ENCODE measurements around the gene PDF.

PDF gene

DNA sequence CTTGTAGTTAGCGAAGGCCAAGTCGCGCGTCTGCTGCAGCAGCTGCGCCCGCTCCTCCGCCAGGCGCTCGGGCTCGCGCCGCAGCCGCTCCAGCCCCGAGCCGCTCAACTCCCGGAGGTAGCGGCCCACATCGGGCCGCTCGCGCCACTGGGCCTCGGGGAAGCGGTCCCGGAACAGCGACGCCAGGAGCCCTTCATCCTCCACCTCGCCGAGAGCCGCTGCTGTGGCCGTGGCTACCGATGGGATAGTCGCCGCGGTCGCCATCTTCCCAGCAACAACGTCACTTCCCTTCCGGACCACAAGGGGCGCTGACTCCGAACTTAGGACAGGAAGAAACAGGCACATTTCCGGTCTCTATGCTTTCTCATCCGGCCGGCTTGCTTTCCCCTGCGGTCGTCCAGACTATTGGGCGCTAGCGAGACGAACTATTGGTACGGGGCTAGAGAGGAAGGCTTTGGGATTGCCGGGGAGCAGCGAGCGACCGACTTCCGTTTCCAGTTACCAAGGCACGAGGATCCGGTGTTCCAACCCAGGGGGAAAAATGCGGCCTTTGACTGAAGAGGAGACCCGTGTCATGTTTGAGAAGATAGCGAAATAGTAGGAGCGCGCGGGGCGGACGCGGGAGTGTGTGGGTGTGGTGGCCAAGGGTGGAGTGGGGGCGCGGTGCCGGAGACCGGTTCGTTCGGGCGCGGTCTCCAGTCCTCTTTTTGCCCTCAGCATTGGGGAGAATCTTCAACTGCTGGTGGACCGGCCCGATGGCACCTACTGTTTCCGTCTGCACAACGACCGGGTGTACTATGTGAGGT, 9.1 kb upstream of the PDF start, which contains the start of the genes COG8 and NIP7:
TSS of gene COG8 (minus strand) at position 276 of the 806 bp plus-strand sequence. CDS start at position 264, 12 bp downstream.
TSS of gene NIP7 (plus strand) at position 484 of the 806 bp plus-strand sequence. CDS start at position 542, 58 bp downstream.
- peak; percentile 93 for DNase-seq (ENCODE audit: low read depth, low spot score)

DNA sequence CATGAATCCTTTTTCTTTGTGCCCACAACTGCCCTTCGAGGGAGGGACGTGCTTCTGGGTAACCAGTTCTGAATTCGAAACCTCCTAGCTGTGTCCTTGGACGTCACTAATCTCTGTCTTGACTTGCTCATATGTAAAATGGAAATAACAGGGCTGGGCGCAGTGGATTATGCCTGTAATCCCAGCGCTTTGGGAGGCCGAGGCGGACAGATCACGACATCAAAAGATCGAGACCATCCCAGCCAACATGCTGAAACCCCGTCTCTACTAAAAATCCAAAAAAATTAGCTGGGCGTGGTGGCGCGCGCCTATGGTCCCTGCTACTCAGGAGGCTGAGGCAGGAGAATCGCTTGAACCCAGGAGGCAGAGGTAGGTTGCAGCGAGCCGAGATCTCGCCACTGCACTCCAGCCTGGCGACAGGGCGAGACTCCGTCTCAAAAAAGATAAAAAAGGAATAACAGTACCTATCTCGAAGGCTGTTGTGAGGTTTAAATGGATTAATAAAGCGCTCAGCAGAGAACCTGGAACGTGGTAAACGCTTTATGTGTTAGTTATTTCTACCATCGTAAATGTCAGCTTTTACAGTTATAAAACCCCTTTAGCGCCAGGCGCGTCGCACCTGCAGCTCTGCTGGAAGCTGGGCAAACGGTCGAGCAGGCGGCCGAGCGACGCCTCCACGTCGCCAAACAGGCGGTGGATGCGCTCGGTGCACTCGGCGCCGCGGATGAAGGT, 8.3 kb upstream of the PDF start:
- no peak for DNase-seq (ENCODE audit: low read depth, low spot score)

DNA sequence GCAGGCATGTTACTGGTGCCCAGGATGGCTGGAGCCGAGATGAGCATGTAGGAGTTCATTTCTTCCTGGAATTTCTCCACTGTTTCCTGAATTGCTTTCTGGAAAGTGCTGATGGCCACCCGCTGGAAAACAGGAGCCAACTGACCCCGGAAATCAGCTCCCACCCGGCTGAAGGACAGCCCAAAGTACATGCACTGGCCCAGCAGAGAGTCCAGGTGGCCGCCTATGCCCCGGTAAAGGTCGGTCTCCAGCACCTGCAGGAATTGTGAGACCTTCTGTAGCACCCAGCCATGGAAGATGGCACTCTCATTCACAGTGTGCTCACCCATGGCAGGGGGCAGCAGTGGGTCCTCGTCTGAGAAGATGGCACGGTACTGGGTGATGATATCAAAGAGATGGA, 4.3 kb upstream of the PDF start:
- no peak for DNase-seq (ENCODE audit: low read depth, low spot score)

DNA sequence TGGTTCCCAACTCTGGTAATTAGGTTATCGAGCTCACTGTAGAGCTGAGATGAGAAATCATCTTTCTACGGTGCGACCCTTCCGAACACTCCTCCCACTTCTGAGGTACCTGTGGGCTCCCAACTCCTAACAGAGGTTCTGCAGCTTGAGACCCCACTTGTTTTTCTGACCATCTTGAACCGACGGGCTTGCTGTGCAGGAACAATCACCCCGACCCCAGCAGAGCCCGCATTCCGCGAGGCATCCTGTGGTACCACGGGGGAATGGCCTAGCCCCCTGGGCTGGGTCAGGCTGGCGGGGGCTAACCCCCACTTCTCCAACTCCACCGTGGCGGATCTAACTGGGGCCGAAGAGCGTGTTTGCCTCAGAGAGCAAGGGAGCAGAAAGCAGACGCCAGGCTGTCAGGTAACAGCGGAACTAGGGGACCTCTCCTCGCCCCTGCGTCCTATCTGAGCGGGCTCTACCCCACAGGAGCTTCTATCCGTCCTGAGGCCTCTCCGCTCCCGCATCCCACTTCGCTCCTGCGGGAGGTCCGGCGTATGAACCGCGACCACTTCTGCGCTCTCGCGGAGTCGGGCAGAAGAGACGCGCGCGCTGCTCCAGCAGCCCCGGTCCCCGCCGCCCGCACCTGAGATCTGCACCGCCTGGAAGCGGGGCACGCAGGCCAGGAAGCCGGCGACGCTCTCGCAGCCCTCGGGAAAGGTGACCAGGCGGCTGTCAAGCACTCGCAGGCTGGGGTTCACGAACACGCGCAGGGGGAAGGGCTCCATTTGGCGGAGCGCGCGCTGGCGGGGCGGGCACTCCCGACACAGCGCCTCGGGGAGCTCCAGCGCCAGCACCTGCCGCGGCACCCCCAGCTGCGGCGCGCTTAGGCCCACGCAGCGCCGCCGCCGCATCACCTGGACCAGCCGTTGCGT, 761 bp downstream of the PDF start:
- DNase-seq (ENCODE audit: low read depth, low spot score), result no peak

DNA sequence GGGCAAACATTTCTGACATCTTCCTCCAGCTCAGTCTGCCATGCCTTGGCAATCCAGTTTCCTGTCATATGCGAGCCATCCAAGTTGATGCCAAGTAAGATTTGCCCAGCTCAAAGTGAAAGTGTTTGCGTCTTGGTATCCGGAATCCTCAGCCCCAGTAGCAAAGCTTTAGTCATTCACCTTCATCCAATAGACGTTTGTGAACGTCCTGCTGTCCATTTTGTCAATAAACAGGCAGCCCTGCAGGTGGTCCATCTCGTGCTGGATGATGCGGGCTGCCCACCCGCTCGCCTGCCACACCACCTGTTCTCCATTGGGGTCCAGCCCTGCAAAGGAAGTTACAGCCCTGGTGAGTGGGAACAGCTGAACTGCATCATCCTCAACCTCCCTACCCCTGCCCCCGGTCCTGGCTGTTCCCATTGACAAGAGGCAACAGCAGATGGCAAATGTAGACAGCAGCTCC, 1.5 kb downstream of the PDF start:
- DNase-seq (ENCODE audit: low read depth, low spot score), result peak; percentile 81

DNA sequence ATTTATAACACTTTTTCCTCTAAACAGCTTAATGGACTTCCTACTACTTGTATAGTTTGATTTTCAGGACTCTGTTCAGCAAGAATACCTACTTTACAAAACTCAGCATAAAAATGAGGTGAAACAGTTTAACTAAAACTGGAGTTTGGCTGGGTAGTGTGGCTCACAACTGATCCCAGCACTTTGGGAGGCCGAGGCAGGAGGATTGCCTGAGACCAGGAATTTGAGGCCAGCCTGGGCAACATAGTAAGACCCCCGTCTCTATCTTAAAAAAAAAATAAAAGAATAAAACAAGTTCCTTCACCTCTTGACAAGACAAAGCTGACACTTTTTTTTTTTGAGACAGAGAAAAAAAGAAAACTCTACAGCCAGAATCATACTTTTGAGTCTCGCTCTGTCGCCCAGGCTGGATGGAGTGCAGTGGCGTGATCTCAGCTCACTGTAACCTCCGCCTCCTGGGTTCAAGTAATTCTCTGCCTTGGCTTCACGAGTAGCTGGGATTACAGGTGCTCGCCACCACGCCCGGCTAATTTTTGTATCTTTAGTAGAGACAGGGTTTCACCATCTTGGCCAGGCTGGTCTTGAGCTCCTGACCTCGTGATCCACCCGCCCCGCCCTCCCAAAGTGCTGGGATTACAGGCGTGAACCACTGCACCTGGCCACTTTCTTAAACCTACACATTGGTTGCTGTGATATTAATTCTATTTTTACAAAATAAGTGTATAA, 2.6 kb downstream of the PDF start:
- no peak for DNase-seq (ENCODE audit: low read depth, low spot score)

DNA sequence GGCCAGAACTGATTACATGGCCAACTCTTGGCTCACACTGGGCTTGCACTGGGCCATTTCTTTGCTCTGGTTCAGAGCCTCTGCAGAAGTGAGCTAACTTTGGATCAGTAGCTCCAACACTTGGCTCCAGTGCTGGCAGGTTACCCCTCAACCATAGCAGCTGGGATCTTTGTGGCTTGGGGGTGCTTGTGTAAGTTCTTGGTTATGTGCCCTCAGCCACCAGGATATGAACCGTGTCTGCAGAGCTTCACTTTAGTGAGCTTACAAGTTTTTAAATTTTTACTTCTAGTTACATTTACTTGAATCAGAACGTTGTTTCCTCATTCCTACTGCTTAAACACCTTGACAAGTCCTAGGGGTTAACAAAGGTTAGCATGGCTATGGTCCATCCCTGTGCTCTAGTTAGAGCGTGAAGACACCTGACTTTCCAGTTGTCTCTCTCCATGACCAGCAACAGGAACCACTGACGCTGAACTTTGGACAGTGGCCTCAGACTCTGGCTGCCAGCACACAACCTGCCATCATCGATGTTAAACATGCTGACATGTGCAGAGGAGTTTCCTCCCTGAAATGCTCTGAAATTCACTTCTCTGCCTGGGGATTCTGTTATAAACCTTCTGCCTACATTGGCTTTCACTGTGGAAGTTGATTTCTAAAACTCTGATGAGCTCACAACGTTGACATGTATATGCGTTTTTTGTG, 4.1 kb downstream of the PDF start:
- no peak for DNase-seq (ENCODE audit: low read depth, low spot score)

DNA sequence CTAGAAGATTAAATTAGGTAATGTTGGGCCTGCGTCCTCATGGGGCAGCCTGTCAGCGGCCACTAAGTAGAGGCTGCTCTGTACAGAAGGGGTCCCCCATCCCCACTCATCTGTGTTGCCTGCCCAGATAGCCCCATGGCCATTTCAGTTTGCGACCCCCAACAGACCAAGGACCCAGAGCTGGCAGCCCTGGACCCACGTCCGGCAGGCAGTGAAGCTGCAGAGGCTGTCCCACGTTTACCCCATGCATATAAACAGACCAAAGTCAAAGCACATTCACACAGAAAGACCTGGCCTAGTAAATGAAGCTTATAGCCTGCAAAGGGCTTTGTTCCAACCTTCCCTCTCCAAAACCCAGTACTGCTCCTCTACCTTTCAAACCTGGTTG, 4.6 kb downstream of the PDF start:
- no peak for DNase-seq (ENCODE audit: low read depth, low spot score)

DNA sequence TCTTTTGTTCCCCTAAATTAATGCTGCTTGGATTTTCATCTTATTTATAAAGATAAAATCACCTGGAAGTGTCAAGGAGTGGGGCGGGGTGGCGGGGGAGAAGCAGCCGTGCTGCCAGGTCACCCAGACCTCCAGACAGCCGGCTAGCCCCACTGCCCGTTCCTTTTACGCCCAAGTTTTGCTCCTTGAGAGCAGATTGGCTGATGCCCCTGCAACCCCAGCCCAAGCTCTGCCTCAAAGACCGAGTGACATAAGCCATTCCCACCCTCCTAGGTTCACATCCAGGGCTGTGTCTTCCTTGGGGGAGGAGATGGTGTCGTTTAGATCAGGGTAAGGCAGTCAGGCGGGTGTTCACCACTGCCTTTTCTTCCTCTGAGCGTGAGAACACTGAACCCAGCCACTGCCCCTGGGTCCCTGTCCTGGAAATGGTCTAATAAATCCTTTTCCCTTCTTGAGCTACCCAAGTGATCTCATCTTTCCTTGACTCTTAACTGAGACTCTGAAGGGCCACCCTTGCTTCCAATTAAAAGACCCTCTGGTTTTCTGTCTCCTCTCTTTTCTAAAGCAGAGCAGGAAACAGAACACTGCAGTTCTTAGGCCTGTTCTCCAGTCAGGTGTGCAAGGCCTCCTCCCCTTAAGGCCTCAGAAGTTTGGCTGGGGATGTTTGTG, 5.7 kb downstream of the PDF start:
- DNase-seq (ENCODE audit: low read depth, low spot score), result no peak

DNA sequence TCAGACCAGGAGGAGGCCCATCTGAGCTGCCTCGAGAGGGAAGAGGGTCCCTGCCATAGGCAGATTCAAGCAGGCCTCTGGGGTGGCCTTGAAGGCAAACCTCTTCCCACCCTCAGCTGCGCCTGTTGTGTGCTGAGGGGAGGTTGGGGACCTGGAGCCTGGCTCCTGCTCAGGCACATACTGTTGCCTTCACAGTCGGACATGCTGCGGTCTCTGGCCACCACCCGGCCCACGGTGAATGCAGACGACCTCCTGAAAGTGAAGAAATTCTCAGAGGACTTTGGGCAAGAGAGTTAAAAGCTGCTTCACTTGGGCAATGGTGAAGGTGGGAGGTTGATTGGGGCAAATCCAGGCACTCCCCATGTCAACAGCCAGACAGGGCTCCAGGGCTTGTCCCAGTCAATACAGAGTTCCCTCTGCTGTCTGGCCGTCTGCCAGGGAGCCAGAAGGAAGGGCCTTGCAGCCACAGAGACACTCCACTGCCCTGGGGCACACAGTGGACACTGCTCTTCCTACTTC, 6.3 kb downstream of the PDF start:
- no peak for DNase-seq (ENCODE audit: low read depth, low spot score)

DNA sequence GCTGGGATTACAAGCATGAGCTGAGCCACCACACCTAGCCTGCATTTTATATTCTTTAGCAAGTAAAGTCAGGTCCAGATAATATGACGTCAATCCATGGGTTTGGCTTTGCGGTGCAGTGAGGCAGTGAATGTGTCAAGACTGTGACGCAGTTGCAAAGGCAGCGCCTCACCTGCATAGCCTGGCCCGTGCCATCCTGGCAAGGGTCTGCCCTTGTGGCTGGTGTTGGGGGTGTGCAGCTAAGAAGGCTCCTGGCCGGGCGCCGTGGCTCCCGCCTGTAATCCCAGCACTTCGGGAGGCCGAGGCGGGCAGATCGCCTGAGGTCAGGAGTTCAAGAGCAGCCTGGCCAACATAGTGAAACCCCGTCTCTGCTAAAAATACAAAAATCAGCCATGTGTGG, 7.0 kb downstream of the PDF start:
- DNase-seq (ENCODE audit: low read depth, low spot score), result no peak

DNA sequence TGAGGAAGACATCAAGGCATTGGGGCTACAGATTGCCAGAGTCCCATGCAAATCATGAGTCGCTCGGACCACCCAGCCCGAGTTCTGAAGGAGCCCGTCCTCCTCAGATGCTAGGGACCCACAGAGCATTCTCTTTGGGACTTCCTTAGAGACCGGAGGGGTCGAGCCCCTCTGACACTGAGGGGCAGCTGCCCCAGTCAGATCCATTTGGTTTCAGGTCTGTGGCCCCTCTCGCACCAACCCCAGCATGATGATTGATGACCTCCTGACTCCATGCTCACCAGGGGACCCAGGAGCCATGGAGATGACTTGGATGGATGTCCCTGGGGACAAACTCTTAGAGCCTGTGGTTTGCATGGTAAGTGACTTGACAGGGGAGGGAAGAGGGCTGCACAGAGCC, 8.0 kb downstream of the PDF start:
- no peak for DNase-seq (ENCODE audit: low read depth, low spot score)

DNA sequence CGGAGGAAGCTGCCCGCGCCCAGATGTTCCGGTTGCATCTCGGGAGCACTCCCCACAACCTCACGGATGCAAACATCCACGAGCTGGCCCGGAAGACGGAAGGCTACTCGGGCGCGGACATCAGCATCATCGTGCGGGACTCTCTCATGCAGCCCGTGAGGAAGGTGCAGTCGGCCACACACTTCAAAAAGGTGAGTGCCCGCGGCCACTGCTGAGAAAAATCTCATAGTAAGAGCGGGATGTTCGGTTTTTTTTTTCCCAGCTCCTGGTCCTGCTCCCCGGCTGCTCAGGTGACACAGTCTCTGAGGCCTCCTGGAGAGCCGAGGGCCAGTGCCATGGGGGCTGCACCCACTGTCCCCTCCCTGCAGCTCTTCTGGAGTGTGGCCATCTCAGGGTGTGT, 9.3 kb downstream of the PDF start:
- DNase-seq (ENCODE audit: low read depth, low spot score), result no peak

DNA sequence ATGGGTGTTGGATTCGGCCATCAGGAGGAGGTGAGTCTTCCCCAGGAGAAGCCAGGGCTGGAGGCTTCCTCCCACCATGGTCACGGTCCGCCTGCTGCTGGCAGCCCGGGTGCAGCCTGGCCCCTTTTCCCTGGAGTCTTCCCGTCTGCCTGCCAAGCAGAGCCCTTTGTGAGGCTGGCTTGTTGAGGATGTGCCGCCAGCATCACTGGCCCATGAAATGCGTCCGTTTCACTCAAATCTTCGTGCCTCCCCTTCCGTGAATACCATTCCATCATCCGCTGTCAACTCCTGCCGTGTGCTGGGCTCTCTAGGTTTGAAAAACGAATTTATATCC, 9.7 kb downstream of the PDF start:
- DNase-seq (ENCODE audit: low read depth, low spot score), result no peak

DNA sequence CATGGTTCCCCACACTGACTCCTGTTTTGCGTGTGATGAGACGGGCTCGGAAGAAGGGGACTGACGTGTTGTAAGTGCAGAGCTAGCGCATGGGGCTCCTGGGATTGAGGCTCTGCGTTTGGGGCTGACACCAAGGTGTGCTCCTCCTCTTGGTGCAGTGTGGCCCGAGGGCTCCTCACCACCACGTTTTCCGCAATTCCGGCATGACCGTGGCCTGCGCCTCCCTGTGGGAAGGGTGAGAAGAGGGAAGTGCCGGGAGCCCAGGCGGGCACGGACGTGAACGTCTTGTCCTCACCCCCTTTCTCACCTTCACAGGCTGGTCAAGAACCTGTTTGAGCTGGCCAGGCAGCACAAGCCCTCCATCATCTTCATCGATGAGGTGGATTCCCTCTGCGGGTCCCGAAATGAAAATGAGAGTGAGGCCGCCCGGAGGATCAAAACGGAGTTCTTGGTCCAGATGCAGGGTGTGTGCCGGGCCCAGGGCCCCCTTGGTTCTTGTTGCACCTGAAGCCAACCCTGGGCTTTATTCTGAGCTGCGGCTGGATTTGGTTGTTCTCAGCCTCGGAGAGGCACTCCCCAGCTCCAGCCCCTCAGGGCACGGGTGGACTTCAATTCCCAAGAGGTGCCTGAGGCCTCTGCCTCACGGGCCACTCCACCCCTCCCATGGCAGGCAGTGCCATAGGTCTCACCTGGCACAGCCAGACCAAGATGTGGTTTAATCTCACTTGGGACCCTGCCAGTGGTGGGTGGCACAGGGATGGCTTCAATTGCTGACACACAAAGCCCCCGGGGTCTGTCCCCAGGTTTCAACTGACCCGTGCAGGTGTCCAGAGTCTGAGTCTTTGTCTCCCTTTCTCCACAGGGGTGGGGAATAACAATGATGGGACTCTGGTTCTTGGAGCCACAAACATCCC, 10.3 kb downstream of the PDF start:
- no peak for DNase-seq (ENCODE audit: low read depth, low spot score)

DNA sequence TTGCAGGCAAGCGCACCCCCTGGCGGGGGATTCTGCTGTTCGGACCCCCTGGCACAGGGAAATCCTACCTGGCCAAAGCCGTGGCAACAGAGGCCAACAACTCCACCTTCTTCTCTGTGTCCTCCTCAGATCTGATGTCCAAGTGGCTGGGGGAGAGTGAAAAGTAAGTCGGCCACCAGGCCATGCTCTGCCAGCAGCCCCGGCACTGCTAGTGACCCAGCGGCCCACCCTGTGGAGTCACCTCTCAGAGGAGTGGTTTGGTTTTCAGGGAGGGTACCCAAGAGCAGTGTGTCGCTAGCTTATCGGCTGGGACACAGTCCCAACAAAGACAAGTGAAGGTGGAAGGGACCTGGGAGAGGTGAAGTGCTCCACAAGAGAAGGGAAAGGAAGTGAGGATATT, 11.0 kb downstream of the PDF start:
- DNase-seq (ENCODE audit: low read depth, low spot score), result no peak

DNA sequence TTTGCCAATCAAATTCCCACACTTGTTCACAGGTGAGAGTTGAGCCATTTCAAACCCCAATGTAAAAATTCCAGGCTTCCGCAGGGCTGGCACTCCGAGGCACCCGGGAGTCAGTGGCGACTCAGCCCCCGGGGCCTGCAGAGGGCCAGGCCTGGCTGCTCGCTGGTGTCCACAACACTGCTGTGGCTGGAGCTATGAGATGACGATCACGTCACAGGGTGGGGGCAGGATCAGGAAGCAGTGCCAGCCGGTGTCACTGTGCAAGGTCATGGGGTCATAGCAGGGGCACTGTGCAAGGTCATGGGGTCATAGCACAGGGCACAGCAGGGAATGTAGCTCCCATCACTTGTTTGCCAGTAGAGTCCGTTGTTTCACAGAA, 11.5 kb downstream of the PDF start:
- DNase-seq (ENCODE audit: low read depth, low spot score), result no peak

DNA sequence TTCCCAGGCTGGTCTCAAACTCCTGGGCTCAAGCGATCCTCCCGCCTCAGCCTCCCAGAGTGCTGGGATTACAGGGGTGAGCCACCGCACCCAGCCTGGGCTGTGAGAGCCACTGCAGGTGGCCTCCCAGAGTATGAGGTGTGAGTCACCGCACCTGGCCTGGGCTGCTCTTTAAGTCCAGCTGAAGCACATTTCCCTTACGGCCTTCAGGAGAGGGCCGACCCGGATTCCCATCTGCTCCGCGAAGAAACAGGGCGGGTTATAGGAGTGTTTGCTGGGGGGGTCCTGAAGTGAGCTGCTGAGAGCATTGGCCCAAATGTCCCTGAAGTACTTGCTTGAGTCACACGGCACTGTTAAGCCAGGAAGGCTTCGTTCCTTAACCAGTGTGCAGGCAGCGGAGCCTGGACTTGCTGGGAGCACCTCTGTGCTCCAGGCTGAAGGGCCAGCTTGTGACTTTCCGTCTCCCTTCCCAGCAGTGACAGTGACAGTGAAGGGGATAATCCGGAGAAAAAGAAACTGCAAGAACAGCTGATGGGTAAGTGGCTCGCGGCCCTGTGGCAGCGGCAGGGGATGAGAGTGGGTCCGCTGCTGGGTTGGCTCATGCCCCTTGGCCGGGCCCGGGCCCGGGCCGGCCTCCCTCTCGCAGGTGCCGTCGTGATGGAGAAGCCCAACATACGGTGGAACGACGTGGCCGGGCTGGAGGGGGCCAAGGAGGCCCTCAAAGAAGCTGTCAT, 12.0 kb downstream of the PDF start:
- DNase-seq (ENCODE audit: low read depth, low spot score), result no peak

All from brain pericyte (primary cell).